ENCODE measurements around the gene TRMT11.
A peak's percentile ranks its signal among the peaks of the same experiment; 100 is the strongest.
"Not testable (repeated sequence)": the region's sequence is repeated elsewhere in the genome, so short reads cannot be mapped to it uniquely, and the experiment has no call there.

TRMT11 gene

DNA sequence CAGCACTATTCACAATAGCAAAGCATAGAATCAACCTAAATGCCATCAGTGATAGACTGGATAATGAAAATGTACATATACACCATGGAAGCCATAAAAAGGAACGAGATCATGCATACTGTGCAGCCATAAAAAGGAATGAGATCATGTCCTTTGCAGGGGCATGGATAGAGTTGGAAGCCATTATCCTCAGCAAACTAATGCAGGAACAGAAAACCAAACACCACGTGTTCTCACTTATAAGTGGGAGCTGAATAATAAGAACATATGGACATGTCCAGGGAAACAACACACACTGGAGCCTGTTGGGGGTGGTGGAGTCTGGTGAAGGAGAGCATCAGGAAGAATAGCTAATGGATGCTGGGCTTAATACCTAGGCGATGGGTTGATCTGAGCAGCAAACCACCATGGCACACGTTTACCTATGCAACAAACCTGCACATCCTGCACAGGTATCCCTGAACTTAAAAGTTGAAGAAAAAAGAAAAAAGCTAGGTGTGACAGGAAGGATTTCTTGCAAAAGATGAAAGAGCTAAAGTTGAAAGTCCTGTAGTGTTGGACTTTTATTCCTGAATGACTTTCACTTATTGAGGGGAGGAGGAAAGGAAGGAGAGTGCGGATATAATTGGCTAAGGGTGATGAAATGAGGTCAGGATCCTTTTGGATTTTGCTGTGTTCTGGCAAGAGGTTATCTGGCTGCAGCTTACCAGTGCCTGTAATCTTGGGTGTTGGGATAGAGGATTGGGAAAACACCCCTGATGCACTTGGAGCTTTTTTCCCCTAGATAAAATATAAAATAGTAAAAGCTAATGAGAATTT, 8.5 kb downstream of the TRMT11 start:
- no peak for DNase-seq

DNA sequence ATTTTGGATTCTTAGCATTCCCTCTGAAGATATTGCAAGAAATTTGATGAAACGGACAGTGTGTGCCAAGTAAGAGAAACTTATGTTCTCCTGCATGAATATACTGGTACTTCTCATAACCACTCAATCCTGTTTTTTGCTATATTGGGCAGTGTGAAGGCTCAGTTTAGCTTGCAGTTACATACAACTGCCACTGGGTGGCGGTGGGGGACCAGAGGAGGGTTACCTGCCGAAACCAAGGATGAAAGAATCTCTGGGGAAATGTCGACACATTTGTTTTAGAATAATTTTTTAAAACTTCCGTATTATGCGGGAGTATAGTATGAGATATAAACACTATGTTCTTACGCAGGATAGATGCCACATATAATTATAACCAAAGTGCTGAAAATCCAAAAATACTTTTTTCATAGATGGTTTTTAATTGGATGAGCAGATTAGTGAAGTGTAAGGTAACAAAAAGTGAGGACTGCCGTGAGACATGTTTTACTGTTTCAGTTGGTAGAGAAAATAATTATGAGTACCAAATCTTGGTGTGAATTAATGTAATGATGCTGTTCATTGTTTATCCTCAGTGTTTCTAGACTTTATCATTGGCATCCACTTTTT, 9.7 kb downstream of the TRMT11 start:
- peak; percentile 60 for DNase-seq

DNA sequence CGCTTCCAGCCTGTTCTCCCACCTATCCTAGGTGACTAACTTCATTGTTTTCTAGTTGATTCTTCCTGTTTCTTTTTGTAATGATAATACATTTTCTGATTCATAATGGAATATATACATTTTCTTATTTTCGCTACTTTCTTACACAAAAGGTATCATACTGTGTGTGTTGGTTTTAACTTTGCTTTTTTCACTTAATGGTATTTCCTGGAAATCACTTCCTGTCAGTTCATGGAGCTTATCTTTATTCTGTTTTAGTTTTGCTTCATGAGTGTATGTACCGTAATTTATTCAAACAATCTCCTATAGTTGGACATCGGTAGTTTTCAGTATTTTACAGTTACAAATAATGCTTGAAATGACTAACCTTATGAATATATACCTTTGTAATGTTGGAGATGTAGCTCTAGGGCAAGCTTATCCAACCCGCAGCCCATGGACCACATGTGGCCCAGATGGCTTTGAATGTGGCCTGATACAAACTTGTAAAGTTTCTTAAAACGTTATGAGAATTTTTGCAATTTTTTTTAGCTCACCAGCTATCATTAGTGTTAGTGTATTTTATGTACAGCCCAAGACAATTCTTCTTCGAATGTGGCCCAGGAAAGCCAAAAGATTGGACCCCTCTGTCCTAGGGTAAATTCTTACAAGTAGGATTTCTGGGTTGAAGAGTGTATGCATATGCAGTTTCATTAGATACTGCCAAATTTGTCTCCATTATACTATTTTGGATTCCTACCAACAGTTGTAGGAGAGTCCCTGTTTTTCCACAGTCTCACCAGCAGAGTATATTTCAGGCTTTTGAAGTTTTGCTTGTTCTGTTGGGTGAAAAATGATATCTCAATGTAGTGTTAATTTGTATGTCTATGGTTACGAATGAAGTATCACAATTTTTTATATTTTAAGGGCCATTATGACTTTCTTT, 16.7 kb downstream of the TRMT11 start:
- no peak for DNase-seq

DNA sequence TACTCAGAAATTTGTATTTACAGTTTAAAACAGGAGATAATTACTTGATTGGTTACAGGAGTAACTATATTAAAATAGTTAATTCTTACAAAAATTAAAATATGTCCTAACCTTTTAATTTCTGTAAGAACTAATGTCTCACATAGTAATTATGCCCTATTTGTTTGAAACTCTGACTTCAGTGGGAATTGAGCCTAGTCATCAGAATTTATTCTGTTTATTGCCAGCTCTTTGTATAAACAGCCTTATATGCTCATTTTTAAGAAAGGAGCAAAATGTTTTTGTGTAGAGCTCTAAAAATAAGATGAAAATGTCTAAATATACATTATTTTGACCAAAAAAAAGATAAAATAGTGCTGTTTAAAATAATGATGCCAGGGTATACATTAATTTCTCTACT, 21.5 kb downstream of the TRMT11 start:
- DNase-seq, result no peak

DNA sequence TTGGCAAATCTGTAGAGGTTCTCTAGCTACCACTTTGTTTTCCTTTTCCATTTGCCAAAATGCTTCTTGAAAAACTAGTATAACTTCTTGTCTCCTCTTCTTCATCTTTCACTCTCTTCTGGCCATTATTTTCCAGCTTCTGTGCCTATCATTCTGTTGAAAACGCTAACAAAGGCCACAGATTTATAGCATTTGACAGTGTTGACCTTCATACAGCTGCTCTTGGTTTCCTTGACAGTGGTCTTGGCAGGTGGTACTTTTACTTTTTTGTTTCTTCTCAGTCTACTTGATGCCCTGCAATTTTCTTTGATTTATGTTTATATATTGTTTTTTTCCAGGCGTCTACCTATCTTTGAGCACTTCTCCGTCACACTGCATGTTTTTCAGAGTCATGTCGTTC, 23.7 kb downstream of the TRMT11 start:
- no peak for DNase-seq

DNA sequence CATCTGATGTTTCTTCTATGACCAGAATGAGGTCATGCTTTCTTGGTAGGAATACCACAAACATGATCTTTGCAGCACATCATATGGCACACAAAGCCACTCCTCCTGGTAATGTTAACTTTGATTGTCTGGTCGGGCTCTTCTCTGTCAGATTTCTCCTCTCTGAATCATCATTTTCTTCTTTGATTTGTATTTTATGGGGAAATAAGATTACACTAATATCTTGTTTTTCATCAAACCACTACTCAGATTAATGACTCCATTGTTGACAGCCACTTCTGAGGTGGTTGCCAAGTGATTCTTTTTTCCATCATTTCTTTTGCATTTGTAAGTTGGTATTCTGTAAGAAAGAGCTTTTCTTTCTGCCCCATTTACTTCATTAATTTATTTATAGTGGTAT, 29.5 kb downstream of the TRMT11 start:
- no peak for DNase-seq

DNA sequence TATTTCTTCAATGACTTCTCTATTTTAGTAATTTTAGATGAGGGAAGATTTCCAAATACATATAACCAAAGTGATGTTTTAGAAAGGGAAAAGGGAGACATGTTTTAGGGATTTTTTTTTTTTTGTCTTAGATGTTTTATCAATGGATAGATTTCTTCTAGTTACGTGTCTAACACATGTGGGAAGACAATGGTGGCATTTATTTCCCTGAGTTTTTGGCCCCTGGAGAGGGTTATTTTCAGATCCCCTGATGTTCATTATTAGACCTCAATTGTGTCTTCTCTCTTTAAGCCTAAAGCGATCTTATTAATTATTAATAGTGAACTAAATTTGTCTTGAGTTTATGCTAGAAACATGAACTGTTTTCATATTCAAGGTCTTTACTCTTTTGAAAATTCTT, 30.3 kb downstream of the TRMT11 start:
- no peak for DNase-seq

DNA sequence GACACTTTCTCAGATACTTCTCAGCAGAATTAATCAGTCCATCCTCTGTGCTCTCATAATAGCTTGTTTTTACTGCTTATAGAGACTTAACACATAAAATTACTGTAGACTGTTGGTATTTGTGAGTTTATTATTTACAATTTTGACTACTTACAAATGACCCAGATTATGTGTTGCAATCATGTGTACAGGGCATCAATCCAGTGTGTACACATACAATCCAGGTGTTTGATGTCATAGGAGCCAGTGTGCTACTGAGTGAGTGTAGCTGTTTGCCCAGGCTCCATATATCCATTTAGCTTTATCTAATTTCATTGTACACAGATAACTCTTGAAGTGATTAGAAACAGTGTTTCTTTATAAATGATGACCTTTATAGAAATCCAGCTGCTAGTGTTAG, 31.3 kb downstream of the TRMT11 start:
- no peak for DNase-seq

DNA sequence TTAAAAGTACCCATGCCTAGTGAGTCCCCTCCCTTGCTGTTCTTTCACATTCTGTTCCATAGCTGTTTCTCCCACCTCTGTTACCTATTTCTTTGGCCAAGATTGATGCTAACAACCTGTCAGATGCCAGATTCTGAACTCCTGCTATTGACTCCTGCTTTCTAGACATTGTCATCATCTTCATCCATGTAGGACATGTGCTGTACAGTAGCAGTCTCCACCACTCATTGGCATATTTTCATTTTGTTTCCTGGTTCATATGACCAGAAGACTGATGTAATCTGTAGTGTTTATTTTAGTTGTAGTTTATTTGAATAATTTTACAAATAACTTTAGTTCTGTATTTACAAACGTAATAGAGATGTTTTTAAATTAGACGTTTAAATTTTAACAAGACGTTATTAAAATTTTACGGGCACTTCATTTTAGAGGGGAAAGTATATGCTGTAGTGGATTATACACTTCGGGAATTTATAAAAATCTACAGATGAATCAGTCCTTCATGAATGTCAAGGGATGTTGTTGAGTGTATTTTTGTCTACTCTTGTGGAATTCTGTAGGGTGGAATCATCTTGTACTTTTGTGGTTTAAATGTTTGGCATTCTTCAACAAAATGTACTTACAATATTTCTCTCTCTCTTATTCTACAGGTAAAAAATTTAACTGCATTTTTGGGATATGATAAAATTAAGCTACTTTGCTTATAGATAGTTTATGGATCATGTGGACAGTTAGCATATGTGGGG, 34.1 kb downstream of the TRMT11 start:
- no peak for DNase-seq

DNA sequence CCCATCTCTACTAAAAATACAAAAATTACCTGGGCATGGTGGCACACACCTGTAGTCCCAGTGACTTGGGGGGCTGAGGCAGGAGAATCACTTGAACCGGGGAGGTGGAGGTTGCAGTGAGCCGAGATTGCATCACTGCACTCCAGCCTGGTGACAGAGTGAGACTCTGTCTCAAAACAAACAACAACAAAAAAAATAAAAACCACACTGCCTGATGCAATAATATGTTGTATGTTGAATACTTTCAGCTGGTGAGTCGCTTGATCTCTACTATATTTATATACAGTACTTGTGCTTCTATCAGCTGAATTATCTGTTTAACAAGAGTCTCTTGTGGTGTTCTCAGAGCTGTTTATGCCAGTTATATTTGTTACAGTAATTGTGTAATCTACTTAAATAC, 37.1 kb downstream of the TRMT11 start:
- not testable (repeated sequence) for DNase-seq

DNA sequence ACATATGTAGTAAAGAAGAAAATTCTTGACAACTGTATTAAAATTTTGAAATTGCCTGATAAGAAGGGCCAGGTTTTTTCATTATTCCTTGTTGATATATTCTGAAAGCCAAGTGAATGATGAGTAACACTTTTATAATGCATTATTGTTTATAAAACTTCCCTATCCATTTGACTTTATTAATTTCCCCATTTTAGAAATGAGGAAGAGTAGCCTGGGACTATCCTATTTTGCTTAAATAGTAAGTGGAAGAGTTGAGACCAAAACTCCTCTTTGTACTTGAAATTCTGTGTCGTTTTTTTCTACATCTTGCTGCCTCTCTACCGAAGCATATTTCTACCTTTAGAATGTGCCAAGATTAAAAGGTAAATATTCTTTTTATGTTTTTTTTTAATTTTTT, 39.7 kb downstream of the TRMT11 start:
- DNase-seq, result no peak

DNA sequence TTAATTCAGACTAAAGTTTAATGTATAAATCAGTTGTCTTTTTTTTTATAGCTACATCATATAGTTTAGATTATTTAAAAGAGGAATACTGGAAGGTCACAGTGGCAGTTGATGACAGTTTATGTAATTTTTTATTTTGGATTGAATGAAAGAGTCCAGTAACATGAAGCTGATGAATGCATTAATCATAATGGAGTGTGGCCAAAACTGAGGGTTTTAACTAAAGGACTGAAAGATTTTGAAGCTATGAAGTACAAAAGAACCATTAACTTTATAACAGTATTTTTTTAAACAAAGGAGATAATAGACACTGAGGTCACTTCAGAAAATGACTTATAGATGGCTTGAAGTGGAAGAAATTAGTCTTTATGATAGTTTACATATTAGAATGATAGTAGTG, 41.3 kb downstream of the TRMT11 start:
- no peak for DNase-seq

DNA sequence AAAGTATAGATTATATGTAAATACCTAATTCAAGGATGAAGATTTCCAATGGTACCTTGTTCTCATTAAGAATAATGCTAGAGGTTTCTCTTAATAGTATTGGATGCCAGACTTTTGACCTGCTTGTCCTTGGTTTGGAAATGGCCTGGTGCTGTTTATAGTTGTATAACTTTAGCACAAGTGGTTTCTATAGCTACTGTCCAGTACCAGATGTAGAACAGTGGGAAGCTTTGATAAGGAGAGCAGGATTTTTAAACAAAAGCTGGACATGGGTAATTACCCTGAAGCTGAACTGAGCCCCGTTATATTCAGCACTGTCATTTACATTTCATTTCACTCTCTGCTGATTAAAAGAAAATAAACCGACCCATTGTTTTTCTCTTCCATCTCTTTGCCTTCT, 43.7 kb downstream of the TRMT11 start:
- no peak for DNase-seq

DNA sequence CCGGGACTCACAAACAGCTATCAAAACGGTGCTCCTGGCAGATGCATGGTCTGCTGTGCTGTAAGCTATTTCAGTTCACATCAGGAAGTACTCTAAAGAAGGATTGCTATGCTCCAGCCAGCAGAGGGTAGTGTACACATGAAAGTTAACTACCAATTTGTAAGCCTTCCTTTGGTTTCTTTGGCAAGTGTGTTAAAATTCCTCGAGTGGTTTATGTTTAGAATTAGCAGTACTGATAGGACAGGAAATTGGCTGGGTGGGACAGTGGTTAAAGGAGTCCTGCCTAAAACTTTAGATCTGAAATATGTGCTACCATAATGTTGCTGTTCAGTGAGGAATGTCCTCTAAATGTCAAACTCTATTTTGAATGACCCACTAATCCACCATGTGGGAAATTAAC, 47.4 kb downstream of the TRMT11 start:
- DNase-seq, result no peak

DNA sequence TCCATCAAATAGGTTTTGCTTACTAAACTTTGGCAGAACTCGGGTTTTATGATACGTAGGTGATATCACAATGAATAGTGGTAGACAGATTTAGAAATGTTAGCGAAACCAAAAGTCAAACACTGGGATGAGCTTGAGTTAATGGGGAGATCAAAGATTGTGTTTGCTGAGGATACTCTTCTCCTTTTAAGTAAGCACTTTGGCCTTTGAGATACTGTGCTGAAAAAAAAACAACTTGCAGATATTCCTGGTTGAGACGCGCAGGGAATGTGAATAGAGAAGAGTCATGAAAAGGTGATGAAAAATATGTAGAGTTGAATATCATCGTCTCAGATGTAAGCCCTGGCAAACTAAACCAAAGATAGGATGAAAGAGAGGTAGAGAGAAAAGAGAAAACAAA, 48.3 kb downstream of the TRMT11 start:
- DNase-seq, result no peak

DNA sequence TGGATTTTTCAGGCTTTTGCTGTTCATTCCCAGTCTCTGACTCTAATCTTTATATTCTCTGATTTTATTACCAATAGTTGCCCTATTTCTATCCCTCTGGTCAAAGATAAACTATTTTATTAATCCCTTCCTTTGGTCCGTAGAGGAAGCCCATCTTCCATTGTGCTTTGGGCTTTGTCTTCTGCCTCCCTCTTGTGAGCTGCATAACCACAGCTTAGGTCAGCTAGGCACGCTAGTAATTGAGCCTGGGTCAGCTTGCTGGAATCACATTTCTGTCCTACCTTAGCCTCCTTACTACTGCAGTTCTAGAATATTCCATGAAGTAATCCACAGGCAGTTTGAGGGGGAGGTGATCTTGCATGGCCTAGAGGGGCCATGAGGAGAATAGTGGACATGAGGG, 49.4 kb downstream of the TRMT11 start:
- DNase-seq, result no peak

DNA sequence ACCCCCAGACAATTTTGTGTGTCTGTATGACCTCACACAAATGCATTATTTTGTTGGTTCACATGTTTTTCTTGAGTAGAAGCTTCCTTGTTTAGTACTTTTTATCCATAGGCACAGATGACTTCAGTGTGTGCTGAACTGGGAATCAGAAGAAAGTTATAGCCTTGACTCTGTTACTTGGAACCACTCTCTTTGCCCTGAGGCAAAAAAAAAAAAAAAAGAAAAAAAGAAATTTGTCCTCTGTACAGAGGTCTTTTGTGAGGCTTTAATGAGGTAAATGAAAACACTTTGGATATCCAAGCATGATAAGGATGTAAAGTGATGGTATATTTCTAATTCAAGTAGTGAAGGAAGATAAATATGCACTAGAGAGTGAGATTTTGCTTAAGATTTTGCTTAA, 51.9 kb downstream of the TRMT11 start:
- no peak for DNase-seq

DNA sequence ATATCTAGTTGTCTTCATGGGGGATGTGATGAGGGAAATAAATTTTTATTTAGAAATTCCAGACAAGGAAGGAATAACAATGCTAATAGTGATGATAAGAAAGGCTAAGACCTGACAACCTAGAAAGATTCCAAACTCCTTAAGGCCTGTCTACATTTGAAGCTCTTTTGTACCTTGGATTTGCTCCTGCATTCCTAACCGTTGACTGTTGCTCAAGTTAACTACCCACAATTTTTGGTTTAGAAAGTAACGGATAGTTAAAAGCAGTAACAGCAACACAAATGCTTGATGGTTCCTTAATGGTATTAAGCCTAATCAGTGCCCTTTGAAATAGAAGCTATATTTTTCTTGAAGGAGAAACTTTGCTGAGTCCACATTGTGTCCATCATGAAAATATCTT, 52.9 kb downstream of the TRMT11 start:
- DNase-seq, result no peak

DNA sequence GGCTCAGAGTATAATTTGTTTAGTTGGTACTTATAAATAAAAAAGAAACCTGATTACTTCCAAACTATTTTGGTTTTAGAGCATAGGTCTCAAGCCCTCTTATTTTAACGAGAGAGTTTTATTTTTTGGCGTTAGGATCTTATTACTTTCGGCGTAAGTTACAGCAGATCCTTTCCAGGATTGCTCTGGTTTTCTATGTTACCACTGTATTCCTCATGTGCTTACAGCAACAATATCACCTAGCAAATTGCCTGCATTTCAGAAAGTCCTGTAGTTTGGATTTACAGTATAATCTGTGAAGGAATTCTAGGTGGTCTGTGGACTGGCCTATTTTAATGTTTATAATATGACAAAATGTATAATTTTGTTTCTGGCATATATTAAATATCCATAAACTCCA, 54.1 kb downstream of the TRMT11 start:
- no peak for DNase-seq

DNA sequence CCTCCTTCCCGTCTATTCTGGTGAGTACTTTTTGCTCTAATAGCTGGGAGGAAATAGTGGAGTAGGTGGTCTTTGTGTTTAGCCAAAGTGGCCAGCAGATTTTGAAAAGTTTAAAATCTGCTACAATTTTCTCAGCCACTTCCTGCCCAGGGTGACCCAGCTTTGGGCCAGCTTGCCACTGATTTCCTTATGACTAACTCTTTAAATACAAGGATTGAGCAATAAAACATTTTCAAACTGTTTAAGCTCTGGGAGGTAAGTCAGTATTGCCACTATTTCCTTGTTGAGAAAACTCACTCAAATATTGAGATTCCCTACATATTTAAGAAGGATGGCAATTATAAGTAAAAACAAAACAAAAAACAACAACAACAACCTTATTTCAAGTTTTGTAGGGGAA, 54.5 kb downstream of the TRMT11 start:
- no peak for DNase-seq

DNA sequence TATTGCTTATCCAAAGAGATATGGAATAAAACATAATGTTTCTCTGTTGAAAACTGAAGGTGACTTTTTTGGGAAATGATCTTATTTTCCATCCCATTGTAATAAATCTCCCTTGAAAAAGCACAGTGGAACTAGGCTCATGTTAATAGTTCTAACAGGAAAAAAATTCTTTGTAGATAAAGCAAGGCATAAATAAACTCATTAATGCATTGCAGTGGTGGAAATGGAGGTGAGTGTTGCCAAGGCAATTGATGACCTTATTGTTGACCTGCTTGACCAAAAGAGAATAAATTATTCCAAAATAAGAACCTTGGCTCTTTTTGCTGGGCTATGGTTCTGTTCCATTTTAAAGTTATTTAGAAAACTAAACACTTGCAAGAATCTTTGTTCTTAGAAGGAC, 55.2 kb downstream of the TRMT11 start:
- no peak for DNase-seq

DNA sequence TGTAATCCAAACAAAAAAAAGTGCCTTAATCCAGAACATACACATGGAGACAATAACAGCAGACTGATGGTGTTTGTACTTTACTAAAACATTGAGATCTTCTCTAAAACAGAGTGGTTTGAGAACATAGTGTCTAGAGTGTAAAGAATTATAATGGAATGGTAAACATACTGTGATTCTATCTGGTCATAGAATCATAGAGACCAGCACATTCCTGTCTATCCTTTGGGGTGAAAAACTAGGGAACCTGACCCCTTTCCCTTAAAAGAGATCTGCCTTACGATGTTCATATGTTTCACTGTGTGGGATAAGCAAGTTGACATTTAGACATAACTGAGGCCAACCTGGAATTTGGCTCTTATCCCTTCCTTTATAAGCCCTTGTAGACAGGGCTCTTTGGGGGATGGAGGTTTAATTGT, 55.7 kb downstream of the TRMT11 start:
- DNase-seq, result no peak

DNA sequence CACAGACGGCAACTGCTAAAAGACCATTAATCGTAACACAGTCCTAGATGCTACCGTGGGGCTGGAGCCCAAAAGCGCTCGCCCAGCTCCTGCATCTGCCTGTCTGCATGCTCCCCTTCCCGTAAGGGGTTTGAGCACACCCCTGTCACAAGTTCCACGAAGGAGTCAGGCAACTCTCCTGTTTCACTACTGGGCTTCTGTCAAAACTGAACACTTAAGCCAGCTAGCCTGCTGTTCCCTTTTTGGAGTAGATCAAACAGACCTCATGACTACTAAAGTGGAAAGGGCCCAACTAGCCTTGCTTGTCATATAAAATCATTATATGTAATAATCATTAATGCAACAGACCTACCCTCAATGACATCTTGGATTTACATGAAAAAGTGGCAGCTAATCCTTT, 61.3 kb downstream of the TRMT11 start:
- no peak for DNase-seq

Measured in stimulated activated CD4-positive, alpha-beta T cell treated with anti-CD3 and anti-CD28 coated beads, Interleukin-12 subunit alpha, Interleukin-12 subunit beta, amount 100 ng/mL, for 4 hours (primary cell).